Activated effector memory CD4-positive, alpha-beta T cell treated with Interleukin-2 at 50 U/mL for 16 hours (primary cell): ENCODE data around the gene KCNIP4.
"Not testable (repeated sequence)": the region's sequence is repeated elsewhere in the genome, so short reads cannot be mapped to it uniquely, and the experiment has no call there.

Experiments
- DNase-seq: peaks from one replicate; pipeline ENCODE4 v3.0.0-alpha.2; 2020

The KCNIP4 gene

GRCh38 chr4:21447301-21448054 lies 501.1 kb downstream of the KCNIP4 start:
- no peak for DNase-seq

- DNase-seq, result no peak
Measured at GRCh38 chr4:21420166-21420565, 528.4 kb downstream of the KCNIP4 start.

GRCh38 chr4:21415728-21416127 lies 532.8 kb downstream of the KCNIP4 start:
- DNase-seq, result no peak

GRCh38 chr4:21413807-21414370 lies 534.7 kb downstream of the KCNIP4 start:
- DNase-seq, result no peak

- DNase-seq, result no peak
Measured at GRCh38 chr4:21411086-21411485, 537.5 kb downstream of the KCNIP4 start.

GRCh38 chr4:21410372-21410771 lies 538.2 kb downstream of the KCNIP4 start:
- no peak for DNase-seq

GRCh38 chr4:21387683-21388082 lies 560.9 kb downstream of the KCNIP4 start:
- no peak for DNase-seq

GRCh38 chr4:21386166-21386780 lies 562.3 kb downstream of the KCNIP4 start:
- no peak for DNase-seq

GRCh38 chr4:21385706-21386105 lies 562.9 kb downstream of the KCNIP4 start:
- DNase-seq, result no peak

- DNase-seq, result no peak
Measured at GRCh38 chr4:21384609-21385008, 564.0 kb downstream of the KCNIP4 start.

- DNase-seq, result no peak
Measured at GRCh38 chr4:21380861-21381260, 567.7 kb downstream of the KCNIP4 start.

GRCh38 chr4:21377046-21377445 lies 571.5 kb downstream of the KCNIP4 start:
- DNase-seq, result no peak

- DNase-seq, result no peak
Measured at GRCh38 chr4:21376176-21376575, 572.4 kb downstream of the KCNIP4 start.

GRCh38 chr4:21374641-21375368 lies 573.8 kb downstream of the KCNIP4 start:
- no peak for DNase-seq

- DNase-seq, result no peak
Measured at GRCh38 chr4:21367567-21367966, 581.0 kb downstream of the KCNIP4 start.

GRCh38 chr4:21366840-21367239 lies 581.7 kb downstream of the KCNIP4 start:
- DNase-seq, result no peak

GRCh38 chr4:21366312-21366711 lies 582.3 kb downstream of the KCNIP4 start:
- DNase-seq, result no peak

GRCh38 chr4:21363701-21364100 lies 584.9 kb downstream of the KCNIP4 start:
- no peak for DNase-seq

GRCh38 chr4:21352354-21352753 lies 596.2 kb downstream of the KCNIP4 start:
- DNase-seq, result not testable (repeated sequence)

GRCh38 chr4:21347142-21347541 lies 601.4 kb downstream of the KCNIP4 start:
- DNase-seq, result no peak

GRCh38 chr4:21327976-21328700 lies 620.4 kb downstream of the KCNIP4 start:
- no peak for DNase-seq

GRCh38 chr4:21320034-21320433 lies 628.5 kb downstream of the KCNIP4 start:
- no peak for DNase-seq

GRCh38 chr4:21307709-21308108 lies 640.9 kb downstream of the KCNIP4 start:
- DNase-seq, result no peak
